Stomach smooth muscle (tissue), 2 donors: Measurements from ENCODE around the gene SIRT5.

Experiments
- H3K27ac ChIP-seq: one replicate; pipeline ENCODE4 v1.7.0; 2013; ENCODE audit warnings: mild to moderate bottlenecking, low read length, inconsistent platforms
- H3K27me3 ChIP-seq, 2 donors: one replicate each; pipeline ENCODE4 v1.7.0; 2013; ENCODE audit warnings: low read length in 2 of 2; ENCODE audit not compliant: insufficient read depth in 2 of 2, control insufficient read depth in 1 of 2
- H3K36me3 ChIP-seq, 2 donors: one replicate each; pipeline ENCODE4 v1.7.0; 2013; ENCODE audit warnings: low read length in 2 of 2; ENCODE audit not compliant: control insufficient read depth in 2 of 2, insufficient read depth in 2 of 2
- H3K4me1 ChIP-seq: one replicate; pipeline ENCODE4 v1.7.0; 2013; ENCODE audit warnings: low read length; ENCODE audit not compliant: control insufficient read depth, insufficient read depth
- H3K4me3 ChIP-seq, 2 donors: one replicate each; pipeline ENCODE4 v1.7.0; 2013; ENCODE audit warnings: low read length in 2 of 2
- H3K9ac ChIP-seq, 2 donors: one replicate each; pipeline ENCODE4 v1.7.0; 2013; ENCODE audit warnings: low read length in 2 of 2, mild to moderate bottlenecking in 1 of 2
- H3K9me3 ChIP-seq, 2 donors: one replicate each; pipeline ENCODE4 v1.7.0; 2013; ENCODE audit warnings: low read length in 2 of 2; ENCODE audit not compliant: control insufficient read depth in 2 of 2
- donor health status: healthy.
- donor health status: Pancreatic carcinoma.

The SIRT5 gene

DNA sequence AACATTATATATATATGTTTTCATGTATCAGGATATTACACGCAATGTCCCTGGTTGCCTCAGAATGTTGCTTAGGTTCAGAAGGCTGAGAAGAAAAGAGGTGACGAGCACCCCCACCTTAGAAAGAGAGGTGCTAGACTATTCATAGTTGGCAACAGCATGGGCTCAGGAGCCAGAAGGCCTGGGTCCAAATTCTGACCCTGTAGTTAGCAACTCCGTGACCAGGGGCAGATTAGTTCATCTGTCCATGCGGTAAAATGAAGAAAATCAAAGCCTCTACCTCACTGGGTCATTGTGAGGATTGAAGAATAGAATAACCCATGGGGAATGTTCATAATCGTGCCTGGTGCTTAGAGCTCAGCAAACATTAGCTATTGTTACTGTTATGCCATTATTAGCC, 5.4 kb upstream of the SIRT5 start:
- Histone ChIP-seq H3K27me3 (peaks cover 2% of the 10 kb centered on the region in 2 donors), H3K9ac (no peak overlapping the region), H3K27ac (no peak overlapping the region), H3K4me1 (peaks cover 7% of the 10 kb centered on the region), H3K36me3 (no peaks in the 10 kb centered on the region), H3K4me3 (no peak overlapping the region), H3K9me3 (no peaks in the 10 kb centered on the region)

DNA sequence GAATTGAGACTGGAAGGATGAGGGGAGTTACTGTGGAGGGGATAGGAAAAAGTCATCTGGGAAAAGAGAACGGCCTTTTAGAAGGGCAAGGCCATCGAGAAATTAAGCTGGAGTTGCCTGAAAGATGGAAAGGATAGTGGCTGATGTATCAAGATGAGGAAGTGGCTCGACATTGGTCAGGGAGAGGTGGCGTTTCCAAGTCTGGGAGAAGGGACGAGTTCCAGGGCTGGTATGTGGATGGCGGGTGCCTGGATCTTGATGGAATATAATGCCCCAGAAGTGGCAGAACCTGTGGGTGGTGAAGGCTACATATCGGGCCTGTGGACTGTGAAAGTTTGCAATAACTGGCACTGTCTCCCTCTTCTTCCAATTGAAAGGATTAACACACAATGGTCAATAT, 2.2 kb upstream of the SIRT5 start:
- H3K9me3 ChIP-seq: no peaks in the 10 kb centered on the region
- no peak overlapping the region for H3K27ac ChIP-seq
- H3K4me3 ChIP-seq: no peak overlapping the region
- no peaks in the 10 kb centered on the region for H3K36me3 ChIP-seq
- no peak overlapping the region for H3K9ac ChIP-seq
- H3K4me1 ChIP-seq: peaks cover 14% of the 10 kb centered on the region
- H3K27me3 ChIP-seq: no peaks in the 10 kb centered on the region

DNA sequence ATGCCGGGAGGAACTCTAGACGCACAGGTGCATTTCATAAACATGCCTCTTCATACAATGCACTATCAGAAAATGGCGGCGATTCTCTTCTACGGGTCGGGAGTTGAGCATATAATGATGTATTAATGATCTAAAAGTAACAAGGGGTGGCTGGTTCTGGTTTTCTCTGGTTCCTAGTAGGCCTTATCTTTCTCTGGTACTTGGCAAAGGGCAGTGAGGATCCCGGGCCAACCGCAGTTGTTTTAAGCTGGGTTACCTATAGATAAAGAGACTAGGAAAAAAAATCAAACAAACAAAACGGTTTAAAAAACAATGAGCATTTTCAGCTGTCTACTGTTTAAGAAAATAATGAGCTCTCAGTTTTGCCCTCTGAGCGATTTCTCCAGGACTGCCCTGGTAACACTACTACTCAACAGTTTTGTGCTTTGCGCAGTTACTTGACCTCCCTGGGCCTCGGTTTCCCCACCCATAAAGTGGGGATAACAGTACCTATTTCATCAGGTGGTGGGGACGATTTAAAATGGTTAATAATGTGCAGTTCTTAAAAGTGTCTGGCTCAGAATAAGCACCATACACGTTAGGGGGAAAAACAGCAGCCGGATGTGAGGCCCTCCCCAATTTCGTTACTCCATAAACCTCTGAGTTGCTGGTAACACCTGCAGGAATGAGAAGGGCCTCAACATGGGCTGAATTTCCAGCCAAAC, 1.3 kb upstream of the SIRT5 start:
- peak overlapping the region; percentile 83 to 91 for H3K9ac ChIP-seq
- H3K4me3 ChIP-seq: peak overlapping the region; percentile 17 to 83
- H3K9me3 ChIP-seq: no peaks in the 10 kb centered on the region
- peaks cover 14% of the 10 kb centered on the region for H3K4me1 ChIP-seq
- peak overlapping the region; percentile 50 for H3K27ac ChIP-seq
- H3K27me3 ChIP-seq: no peaks in the 10 kb centered on the region
- no peaks in the 10 kb centered on the region for H3K36me3 ChIP-seq

DNA sequence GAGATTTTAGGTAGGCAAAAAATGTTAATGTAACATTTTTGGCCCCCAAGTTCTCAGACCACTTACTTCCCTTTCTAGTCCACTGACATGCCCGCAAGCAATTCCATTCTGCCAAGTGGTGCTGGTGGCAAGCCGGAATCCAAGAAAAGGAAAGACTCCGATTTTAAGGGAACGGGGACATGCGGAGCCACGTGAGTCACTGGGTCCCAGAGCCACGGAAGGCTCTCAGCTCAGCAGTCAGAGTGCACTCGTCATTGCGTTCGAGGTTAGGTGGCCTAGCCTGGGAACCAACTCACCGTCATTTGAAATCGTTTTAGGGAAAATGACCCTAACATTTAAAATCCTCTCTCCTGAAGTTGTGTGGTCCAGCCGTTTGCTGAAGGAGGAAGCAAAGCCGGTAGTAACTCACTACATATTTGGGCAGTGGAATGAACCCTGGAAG, 711 bp upstream of the SIRT5 start:
- peak overlapping the region; percentile 17 to 83 for H3K4me3 ChIP-seq
- H3K9me3 ChIP-seq: no peaks in the 10 kb centered on the region
- H3K27ac ChIP-seq: peak overlapping the region; percentile 50
- H3K27me3 ChIP-seq: no peaks in the 10 kb centered on the region
- peaks cover 14% of the 10 kb centered on the region for H3K4me1 ChIP-seq
- H3K36me3 ChIP-seq: no peaks in the 10 kb centered on the region
- H3K9ac ChIP-seq: peak overlapping the region; percentile 83 to 91

DNA sequence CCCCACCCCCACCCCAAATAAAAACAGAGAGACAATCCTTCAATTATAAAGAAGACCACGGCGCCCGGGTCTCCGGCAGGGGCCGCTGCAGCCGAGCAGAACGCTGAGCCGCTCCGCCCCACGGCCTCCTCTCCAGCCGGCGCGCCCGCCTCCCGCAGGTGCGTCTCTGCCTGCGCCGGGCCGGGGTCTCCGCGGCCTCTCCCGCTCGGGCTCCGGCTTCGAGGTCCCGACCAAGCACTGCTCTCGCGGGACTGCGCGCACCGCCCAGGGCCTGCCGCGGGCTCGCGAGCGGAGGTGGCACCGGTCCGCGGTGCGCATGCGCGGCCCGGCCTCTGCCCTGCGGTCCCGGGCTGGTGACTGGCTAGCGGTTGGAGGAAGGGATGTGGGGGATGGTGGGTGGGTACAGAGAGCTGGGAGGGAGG, 241 bp upstream of the SIRT5 start:
- no peaks in the 10 kb centered on the region for H3K9me3 ChIP-seq
- H3K9ac ChIP-seq: peak overlapping the region; percentile 86 to 91
- no peaks in the 10 kb centered on the region for H3K36me3 ChIP-seq

DNA sequence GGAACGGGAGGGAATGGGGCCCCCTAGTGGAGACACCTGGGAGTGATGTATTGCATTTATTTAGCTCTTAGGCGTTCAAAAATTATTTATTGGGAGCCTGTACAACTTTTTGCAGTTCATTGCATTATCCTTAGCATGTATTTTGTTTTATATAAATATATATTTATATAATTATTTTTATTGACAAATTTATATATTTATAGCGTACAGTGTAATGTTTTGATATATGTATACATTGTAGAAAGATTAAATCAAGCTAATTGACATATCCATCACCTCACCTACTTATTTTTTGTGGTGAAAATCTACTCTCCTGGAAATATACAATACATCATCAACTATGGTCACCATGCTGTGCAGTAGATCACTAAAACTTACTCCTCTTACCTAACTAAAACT, 975 bp downstream of the SIRT5 start:
- Histone ChIP-seq H3K36me3 (peaks cover 0 to 4% of the 10 kb centered on the region in 2 donors), H3K9me3 (no peaks in the 10 kb centered on the region), H3K9ac (peak overlapping the region in 1 of 2 donors; percentile 91), H3K27me3 (no peaks in the 10 kb centered on the region), H3K4me3 (peak overlapping the region; percentile 83 to 89), H3K4me1 (peaks cover 14% of the 10 kb centered on the region), H3K27ac (peak overlapping the region; percentile 89)

More for the DNA sequence above, 241 bp upstream of the SIRT5 start:
- H3K27ac ChIP-seq: peak overlapping the region; percentile 89
- peak overlapping the region; percentile 83 to 89 for H3K4me3 ChIP-seq
- H3K27me3 ChIP-seq: no peaks in the 10 kb centered on the region
- peaks cover 14% of the 10 kb centered on the region for H3K4me1 ChIP-seq

DNA sequence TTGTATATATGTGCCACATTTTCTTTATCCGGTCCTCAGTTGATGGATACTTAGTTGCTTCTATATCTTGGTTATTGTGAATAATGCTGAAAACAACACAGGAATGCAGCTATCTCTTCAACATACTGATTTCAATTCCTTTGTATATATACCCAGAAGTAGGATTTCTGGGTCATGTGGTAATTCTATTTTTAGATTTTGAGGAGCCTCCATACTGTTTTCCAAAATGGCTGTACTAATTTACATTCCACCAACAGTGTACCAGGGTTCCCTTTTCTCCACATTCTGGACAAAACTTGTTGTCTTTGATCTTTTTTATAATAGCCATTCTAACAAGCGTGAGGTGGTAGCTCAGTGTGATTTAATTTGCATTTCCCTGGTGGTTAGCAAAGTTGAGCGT, 1.6 kb downstream of the SIRT5 start:
- H3K36me3 ChIP-seq: peaks cover 0 to 4% of the 10 kb centered on the region in 2 donors
- H3K9me3 ChIP-seq: no peaks in the 10 kb centered on the region
- H3K9ac ChIP-seq: no peak overlapping the region
- H3K4me1 ChIP-seq: peaks cover 14% of the 10 kb centered on the region
- H3K27ac ChIP-seq: no peak overlapping the region
- H3K4me3 ChIP-seq: no peak overlapping the region
- no peaks in the 10 kb centered on the region for H3K27me3 ChIP-seq

DNA sequence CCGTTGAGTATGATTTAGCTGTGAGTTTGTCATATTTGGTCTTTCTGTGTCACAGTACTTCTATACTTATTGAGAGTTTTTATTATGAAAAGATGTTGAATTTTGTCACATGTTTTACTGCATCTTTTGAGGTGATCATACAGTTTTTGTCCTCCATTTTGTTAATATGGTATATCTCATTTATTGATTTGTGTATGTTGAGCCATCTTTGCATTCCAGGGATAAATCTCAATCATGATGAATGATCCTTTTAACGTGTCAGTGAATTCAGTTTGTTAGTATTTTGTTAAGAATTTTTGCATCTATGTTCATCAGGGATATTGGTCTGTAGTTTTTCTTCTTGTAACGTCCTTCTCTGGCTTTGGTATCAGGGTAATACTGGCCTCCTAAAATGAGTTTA, 3.5 kb downstream of the SIRT5 start:
- Histone ChIP-seq H3K27ac (no peak overlapping the region), H3K9ac (no peak overlapping the region), H3K4me1 (peaks cover 14% of the 10 kb centered on the region), H3K4me3 (no peak overlapping the region), H3K27me3 (no peaks in the 10 kb centered on the region), H3K9me3 (no peaks in the 10 kb centered on the region), H3K36me3 (peaks cover 4 to 8% of the 10 kb centered on the region in 2 donors)

DNA sequence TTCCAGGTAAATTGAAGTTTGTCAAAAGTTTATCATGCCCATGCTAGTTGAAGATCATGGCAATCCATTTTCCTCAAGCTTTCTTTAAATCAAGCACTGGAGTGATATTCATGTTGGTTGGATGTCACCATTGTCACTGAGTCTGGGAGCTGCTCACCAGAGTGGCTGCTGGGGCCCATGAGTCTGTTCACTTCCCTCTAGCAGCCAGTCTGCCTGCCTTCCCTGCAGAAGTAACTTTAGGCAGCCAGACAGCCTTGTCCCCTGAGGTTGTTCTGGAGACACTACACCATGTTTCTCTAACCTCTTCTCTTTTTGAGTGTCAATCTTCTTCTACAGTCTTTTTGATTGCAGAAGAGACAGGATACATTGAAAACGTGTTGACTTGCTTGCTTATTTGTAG, 5.5 kb downstream of the SIRT5 start:
- no peak overlapping the region for H3K27ac ChIP-seq
- H3K9me3 ChIP-seq: no peaks in the 10 kb centered on the region
- H3K27me3 ChIP-seq: no peaks in the 10 kb centered on the region
- peaks cover 4% of the 10 kb centered on the region for H3K4me1 ChIP-seq
- H3K9ac ChIP-seq: no peak overlapping the region
- no peak overlapping the region for H3K4me3 ChIP-seq
- H3K36me3 ChIP-seq: peaks cover 8 to 10% of the 10 kb centered on the region in 2 donors

DNA sequence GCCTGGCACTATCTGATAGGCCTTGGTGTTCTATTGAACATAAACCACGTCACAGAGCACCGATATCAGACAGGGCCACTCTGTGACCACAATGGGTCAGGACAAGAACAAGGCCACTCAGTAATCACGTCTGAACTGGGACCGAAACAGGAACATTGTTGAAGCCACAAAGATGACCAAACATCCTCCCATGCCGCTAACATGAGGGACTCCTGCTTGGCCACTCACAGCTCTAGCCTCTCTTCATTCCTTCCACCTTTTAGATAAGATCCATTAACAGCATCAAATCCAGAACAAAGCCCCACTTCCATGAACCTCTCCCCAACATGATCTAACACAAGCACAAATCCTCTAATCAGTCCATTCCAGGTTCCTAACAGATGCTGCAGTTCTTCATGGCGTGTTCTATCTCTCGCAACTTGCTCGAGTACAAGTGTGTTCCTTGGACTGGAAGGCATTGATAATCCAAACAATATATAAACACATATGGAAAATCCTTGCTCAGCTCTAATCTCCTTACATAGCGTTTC, 7.4 kb downstream of the SIRT5 start:
- Histone ChIP-seq H3K9ac (no peak overlapping the region), H3K27me3 (no peaks in the 10 kb centered on the region), H3K36me3 (peaks cover 11 to 12% of the 10 kb centered on the region in 2 donors)

More for the DNA sequence above, 7.4 kb downstream of the SIRT5 start:
- Histone ChIP-seq H3K9me3 (no peaks in the 10 kb centered on the region), H3K4me3 (no peak overlapping the region), H3K4me1 (no peaks in the 10 kb centered on the region), H3K27ac (no peak overlapping the region)
